ENCODE data around the gene BOD1L2.

DNA sequence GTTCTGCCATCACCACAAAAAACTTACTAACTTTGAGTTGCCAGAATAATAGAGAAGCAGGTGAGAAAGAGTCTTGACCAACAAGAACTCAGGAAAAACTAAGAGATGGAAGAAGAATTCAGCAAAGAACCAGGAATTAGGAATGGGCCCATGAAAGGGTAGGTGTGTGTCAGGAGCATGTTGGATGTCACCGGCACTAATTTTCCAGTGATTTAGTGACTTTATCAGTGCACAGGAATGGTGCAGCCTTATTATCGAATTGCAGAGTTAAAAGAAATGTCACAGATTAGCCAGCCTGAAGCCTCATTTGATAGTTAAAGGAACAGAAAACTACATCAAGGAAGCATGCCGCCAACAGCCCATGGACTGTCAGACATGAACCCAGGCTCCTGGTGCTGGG lies 9.0 kb upstream of the BOD1L2 start:
- no peak for TF ChIP-seq POLR2A (IDR thresholded peaks at IDR 0.05)
- TF ChIP-seq, protein P1, sequence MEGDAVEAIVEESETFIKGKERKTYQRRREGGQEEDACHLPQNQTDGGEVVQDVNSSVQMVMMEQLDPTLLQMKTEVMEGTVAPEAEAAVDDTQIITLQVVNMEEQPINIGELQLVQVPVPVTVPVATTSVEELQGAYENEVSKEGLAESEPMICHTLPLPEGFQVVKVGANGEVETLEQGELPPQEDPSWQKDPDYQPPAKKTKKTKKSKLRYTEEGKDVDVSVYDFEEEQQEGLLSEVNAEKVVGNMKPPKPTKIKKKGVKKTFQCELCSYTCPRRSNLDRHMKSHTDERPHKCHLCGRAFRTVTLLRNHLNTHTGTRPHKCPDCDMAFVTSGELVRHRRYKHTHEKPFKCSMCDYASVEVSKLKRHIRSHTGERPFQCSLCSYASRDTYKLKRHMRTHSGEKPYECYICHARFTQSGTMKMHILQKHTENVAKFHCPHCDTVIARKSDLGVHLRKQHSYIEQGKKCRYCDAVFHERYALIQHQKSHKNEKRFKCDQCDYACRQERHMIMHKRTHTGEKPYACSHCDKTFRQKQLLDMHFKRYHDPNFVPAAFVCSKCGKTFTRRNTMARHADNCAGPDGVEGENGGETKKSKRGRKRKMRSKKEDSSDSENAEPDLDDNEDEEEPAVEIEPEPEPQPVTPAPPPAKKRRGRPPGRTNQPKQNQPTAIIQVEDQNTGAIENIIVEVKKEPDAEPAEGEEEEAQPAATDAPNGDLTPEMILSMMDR (IDR thresholded peaks at IDR 0.05) = no peak
